Measurements from ENCODE around the gene OBSCN.

OBSCN gene

GRCh38 chr1:228207851-228208821 lies at the start of gene OBSCN:
OBSCN (plus strand) TSS chr1:228208044; CDS start chr1:228211784, 3,740 bp downstream.
- DNase-seq = no peak

GRCh38 chr1:228158151-228159007 lies 49.5 kb upstream of the OBSCN start:
- no peak for DNase-seq

GRCh38 chr1:228159008-228159665 lies 48.7 kb upstream of the OBSCN start:
- no peak for DNase-seq

GRCh38 chr1:228160201-228160761 lies 47.6 kb upstream of the OBSCN start:
- DNase-seq = no peak

- DNase-seq = no peak
Observed at GRCh38 chr1:228161362-228161761, 46.5 kb upstream of the OBSCN start.

- no peak for DNase-seq
Observed at GRCh38 chr1:228161866-228162265, 46.0 kb upstream of the OBSCN start.

GRCh38 chr1:228162286-228163006 lies 45.4 kb upstream of the OBSCN start:
- DNase-seq = no peak

- DNase-seq = no peak
Observed at GRCh38 chr1:228163007-228163753, 44.7 kb upstream of the OBSCN start.

GRCh38 chr1:228163776-228164519 lies 43.9 kb upstream of the OBSCN start:
- DNase-seq = no peak

- DNase-seq = no peak
Observed at GRCh38 chr1:228164561-228165371, 43.1 kb upstream of the OBSCN start.

GRCh38 chr1:228165372-228166169 lies 42.3 kb upstream of the OBSCN start, which contains the start of gene IBA57:
IBA57 (plus strand) TSS chr1:228165804; CDS start chr1:228165817, 13 bp downstream.
- peak; percentile 95 to 97 for DNase-seq

GRCh38 chr1:228166170-228166936 lies 41.5 kb upstream of the OBSCN start:
- no peak for DNase-seq

- DNase-seq = no peak
Observed at GRCh38 chr1:228168563-228169270, 39.1 kb upstream of the OBSCN start.

- DNase-seq = no peak
Observed at GRCh38 chr1:228169345-228169744, 38.5 kb upstream of the OBSCN start.

- no peak for DNase-seq
Observed at GRCh38 chr1:228170666-228171065, 37.2 kb upstream of the OBSCN start.

- no peak for DNase-seq
Observed at GRCh38 chr1:228171221-228171891, 36.5 kb upstream of the OBSCN start.
